ENCODE results near the gene AK9.

AK9 gene

GRCh38 chr6:109448615-109449014 lies 242.4 kb downstream of the AK9 start:
- FAIRE-seq (no peak), DNase-seq (ENCODE audit: insufficient read length, low spot score) (no peak)

GRCh38 chr6:109447878-109448555 lies 243.0 kb downstream of the AK9 start:
- FAIRE-seq (no peak), DNase-seq (ENCODE audit: insufficient read length, low spot score) (no peak)

- FAIRE-seq = no peak
These were observed 243.9 kb downstream of the AK9 start for GRCh38 chr6:109447087-109447486.

GRCh38 chr6:109446541-109446940 lies 244.5 kb downstream of the AK9 start:
- DNase-seq (ENCODE audit: insufficient read length, low spot score) (no peak), FAIRE-seq (no peak)

More at GRCh38 chr6:109447087-109447486, 243.9 kb downstream of the AK9 start:
- DNase-seq (ENCODE audit: insufficient read length, low spot score) = no peak

GRCh38 chr6:109446072-109446471 lies 244.9 kb downstream of the AK9 start:
- FAIRE-seq (no peak), DNase-seq (ENCODE audit: insufficient read length, low spot score) (no peak)

- no peak for FAIRE-seq
These were observed 245.6 kb downstream of the AK9 start for GRCh38 chr6:109445382-109445781.

GRCh38 chr6:109443425-109443950 lies 247.5 kb downstream of the AK9 start:
- FAIRE-seq (no peak), DNase-seq (ENCODE audit: insufficient read length, low spot score) (no peak)

More at GRCh38 chr6:109445382-109445781, 245.6 kb downstream of the AK9 start:
- no peak for DNase-seq (ENCODE audit: insufficient read length, low spot score)

All from HTR-8/SVneo (cell line).